Chondrocyte (in vitro differentiated cells): Measurements from ENCODE around the gene HBP1. TPM values are rescaled to one million over a fixed set of nuclear protein-coding genes. Genes with fewer than 3 reads are reported as not detected.
A peak's percentile ranks its signal among the peaks of the same experiment; 100 is the strongest.

Experiments
- DNase-seq: peaks from one replicate; pipeline ENCODE4 v3.0.0; 2021; ENCODE audit warnings: mixed read lengths, low spot score
- H3K27ac Mint-ChIP-seq: one replicate; pipeline ENCODE4 v1.8.0; 2021; ENCODE audit warnings: mild to moderate bottlenecking, moderate library complexity, mixed read lengths; ENCODE audit not compliant: unreplicated experiment
- H3K27me3 Mint-ChIP-seq: 2 replicates; pipeline ENCODE4 v1.8.0; 2021; ENCODE audit warnings: low read depth, mixed read lengths
- H3K36me3 Mint-ChIP-seq: 2 replicates; pipeline ENCODE4 v1.8.0; 2021; ENCODE audit warnings: low read depth, mixed read lengths
- H3K4me1 Mint-ChIP-seq: 2 replicates; pipeline ENCODE4 v1.8.0; 2021; ENCODE audit warnings: low read depth, mild to moderate bottlenecking, mixed read lengths
- H3K4me3 Mint-ChIP-seq: one replicate; pipeline ENCODE4 v1.8.0; 2021; ENCODE audit warnings: mild to moderate bottlenecking, moderate library complexity, mixed read lengths; ENCODE audit not compliant: unreplicated experiment
- H3K9me3 Mint-ChIP-seq: 2 replicates; pipeline ENCODE4 v1.8.0; 2021; ENCODE audit warnings: low read depth, mixed read lengths
- CTCF ChIP-seq: fragments of 200-600 bp; sonication (generic); IDR thresholded peaks from 2 replicates; pipeline ENCODE4 v1.5.0; 2021; ENCODE audit warnings: antibody characterized with exemption, mild to moderate bottlenecking, moderate library complexity
- long read RNA-seq: library from polyadenylated mRNA; stranded (forward); transcript quantifications from one replicate; pipeline ENCODE4 v2.0.0, GENCODE V29; 2021
- total RNA-seq: library from RNA; stranded (reverse); gene quantifications from 3 replicates; pipeline ENCODE4 v1.2.1, GENCODE V29; 2021

HBP1 gene
- 49.0 to 51.7 TPM (median 49.4 TPM) in 3 replicates for total RNA-seq
- long read RNA-seq, transcript HBP1-208 (11 exons, 2,704 nt) = major isoform, 45 of 93 reads
- long read RNA-seq, transcript HBP1-201 (11 exons, 2,829 nt) = minor isoform, 18 of 93 reads
- long read RNA-seq, partial matches to known transcripts = 15 of 93 reads
- long read RNA-seq, other reads (novel, unspliced or antisense) = 15 of 93 reads

GRCh38 chr7:107168233-107169119, at the start of gene HBP1:
Gene HBP1 (plus strand): TSS chr7:107169003. CDS start chr7:107179894, 10,891 bp downstream.
- no peak for TF ChIP-seq CTCF
- peak; percentile 98 for DNase-seq
- no peaks in the 10 kb centered on the region for H3K27me3 Mint-ChIP-seq
- H3K27ac Mint-ChIP-seq = peak within 1 kb of the TSS; percentile 100
- peaks cover 34% of the 10 kb centered on the region for H3K4me1 Mint-ChIP-seq
- H3K9me3 Mint-ChIP-seq = no peaks in the 10 kb centered on the region
- peaks cover 2% of the 10 kb centered on the region for H3K36me3 Mint-ChIP-seq
- peak within 1 kb of the TSS; percentile 99 for H3K4me3 Mint-ChIP-seq

GRCh38 chr7:107119376-107120105, 49.3 kb upstream of the HBP1 start:
- no peak overlapping the region for H3K4me3 Mint-ChIP-seq
- TF ChIP-seq CTCF = no peak
- peaks cover 26% of the 10 kb centered on the region for H3K4me1 Mint-ChIP-seq
- H3K27ac Mint-ChIP-seq = no peak overlapping the region
- H3K36me3 Mint-ChIP-seq = no peaks in the 10 kb centered on the region
- DNase-seq = no peak
- H3K27me3 Mint-ChIP-seq = no peaks in the 10 kb centered on the region
- no peaks in the 10 kb centered on the region for H3K9me3 Mint-ChIP-seq

GRCh38 chr7:107122486-107122911, 46.3 kb upstream of the HBP1 start:
- Mint-ChIP-seq H3K36me3 (no peaks in the 10 kb centered on the region), H3K27ac (peak overlapping the region; percentile 68), H3K4me1 (peaks cover 26% of the 10 kb centered on the region), H3K9me3 (no peaks in the 10 kb centered on the region), H3K4me3 (no peak overlapping the region), H3K27me3 (no peaks in the 10 kb centered on the region)
- TF ChIP-seq CTCF = no peak
- DNase-seq = no peak

- no peaks in the 10 kb centered on the region for H3K9me3 Mint-ChIP-seq
- H3K27me3 Mint-ChIP-seq = no peaks in the 10 kb centered on the region
- no peak overlapping the region for H3K4me3 Mint-ChIP-seq
- peaks cover 25% of the 10 kb centered on the region for H3K4me1 Mint-ChIP-seq
- H3K36me3 Mint-ChIP-seq = no peaks in the 10 kb centered on the region
- H3K27ac Mint-ChIP-seq = no peak overlapping the region
- TF ChIP-seq CTCF = no peak
- no peak for DNase-seq
These were observed 45.4 kb upstream of the HBP1 start for GRCh38 chr7:107123392-107123791.

GRCh38 chr7:107125475-107125874, 43.3 kb upstream of the HBP1 start:
- H3K36me3 Mint-ChIP-seq = no peaks in the 10 kb centered on the region
- no peaks in the 10 kb centered on the region for H3K27me3 Mint-ChIP-seq
- no peak overlapping the region for H3K4me3 Mint-ChIP-seq
- TF ChIP-seq CTCF = no peak
- H3K27ac Mint-ChIP-seq = no peak overlapping the region
- H3K9me3 Mint-ChIP-seq = no peaks in the 10 kb centered on the region
- H3K4me1 Mint-ChIP-seq = peaks cover 15% of the 10 kb centered on the region
- DNase-seq = no peak
